Stomach (tissue), 4 donors: ENCODE measurements around the gene LRRC9.

Experiments used
- POLR2A ChIP-seq, 4 donors: fragments of 450-650 bp; IDR thresholded peaks; one replicate each; pipeline ENCODE4 v1.6.1; 2016; ENCODE audit warnings: antibody characterized with exemption in 4 of 4, control low read depth in 2 of 4, mild to moderate bottlenecking in 1 of 4, moderate library complexity in 1 of 4
- TF ChIP-seq, protein P1 (sequence below), 7 experiments: fragments of 450-650 bp in 4 of 7; fragments of 200-600 bp in 3 of 7; sonication (generic) in 3 of 7; IDR thresholded peaks; one replicate each; pipeline ENCODE4 v1.5.1; 2016 to 2019; ENCODE audit warnings: antibody characterized with exemption in 7 of 7, control low read depth in 2 of 7, mild to moderate bottlenecking in 1 of 7

DNA sequence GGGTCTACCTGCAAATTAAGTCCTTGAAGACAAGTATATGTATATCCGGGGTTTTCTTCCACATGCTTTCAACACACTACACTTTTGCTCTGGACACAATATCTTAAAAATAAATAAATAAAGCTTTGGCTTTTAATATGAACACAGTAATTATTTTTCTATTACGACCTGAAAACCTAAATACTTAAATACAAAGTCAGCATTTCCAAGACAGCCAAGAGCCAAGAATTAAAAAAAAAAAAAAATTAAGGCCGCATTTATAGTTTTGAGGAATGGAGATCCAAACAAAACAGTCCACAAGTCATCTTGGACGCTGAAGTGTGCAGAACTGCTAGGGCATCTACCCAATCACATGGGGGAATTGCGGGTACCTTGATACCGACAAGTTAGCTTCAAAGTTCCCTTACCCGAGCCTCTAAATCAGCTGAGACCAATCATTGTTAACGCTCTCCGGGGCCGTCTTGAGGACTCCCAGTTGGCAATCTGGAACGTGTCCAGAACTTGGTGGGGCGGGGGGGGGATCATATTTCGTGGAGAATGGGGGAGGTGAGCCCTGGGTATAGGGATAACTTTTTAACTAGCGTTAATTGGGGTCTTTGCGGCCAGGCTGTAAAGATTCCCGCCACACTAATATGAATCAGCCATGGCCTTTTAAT, 171.0 kb downstream of the LRRC9 start:
- TF ChIP-seq POLR2A (IDR thresholded peaks at IDR 0.05) = no peak
- TF ChIP-seq, protein P1, sequence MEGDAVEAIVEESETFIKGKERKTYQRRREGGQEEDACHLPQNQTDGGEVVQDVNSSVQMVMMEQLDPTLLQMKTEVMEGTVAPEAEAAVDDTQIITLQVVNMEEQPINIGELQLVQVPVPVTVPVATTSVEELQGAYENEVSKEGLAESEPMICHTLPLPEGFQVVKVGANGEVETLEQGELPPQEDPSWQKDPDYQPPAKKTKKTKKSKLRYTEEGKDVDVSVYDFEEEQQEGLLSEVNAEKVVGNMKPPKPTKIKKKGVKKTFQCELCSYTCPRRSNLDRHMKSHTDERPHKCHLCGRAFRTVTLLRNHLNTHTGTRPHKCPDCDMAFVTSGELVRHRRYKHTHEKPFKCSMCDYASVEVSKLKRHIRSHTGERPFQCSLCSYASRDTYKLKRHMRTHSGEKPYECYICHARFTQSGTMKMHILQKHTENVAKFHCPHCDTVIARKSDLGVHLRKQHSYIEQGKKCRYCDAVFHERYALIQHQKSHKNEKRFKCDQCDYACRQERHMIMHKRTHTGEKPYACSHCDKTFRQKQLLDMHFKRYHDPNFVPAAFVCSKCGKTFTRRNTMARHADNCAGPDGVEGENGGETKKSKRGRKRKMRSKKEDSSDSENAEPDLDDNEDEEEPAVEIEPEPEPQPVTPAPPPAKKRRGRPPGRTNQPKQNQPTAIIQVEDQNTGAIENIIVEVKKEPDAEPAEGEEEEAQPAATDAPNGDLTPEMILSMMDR (IDR thresholded peaks at IDR 0.05) = no peak
